ENCODE results near the gene IGFBP5. TPM values are rescaled to one million over a fixed set of nuclear protein-coding genes. Genes with fewer than 3 reads are reported as not detected.

The IGFBP5 gene, protein sequence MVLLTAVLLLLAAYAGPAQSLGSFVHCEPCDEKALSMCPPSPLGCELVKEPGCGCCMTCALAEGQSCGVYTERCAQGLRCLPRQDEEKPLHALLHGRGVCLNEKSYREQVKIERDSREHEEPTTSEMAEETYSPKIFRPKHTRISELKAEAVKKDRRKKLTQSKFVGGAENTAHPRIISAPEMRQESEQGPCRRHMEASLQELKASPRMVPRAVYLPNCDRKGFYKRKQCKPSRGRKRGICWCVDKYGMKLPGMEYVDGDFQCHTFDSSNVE
- not detected for total RNA-seq

GRCh38 chr2:216695401-216695821 is at the start of gene IGFBP5:
Gene IGFBP5, minus strand, starts transcription at chr2:216695549. Its CDS starts 774 bp downstream, at chr2:216694775.

DNA sequence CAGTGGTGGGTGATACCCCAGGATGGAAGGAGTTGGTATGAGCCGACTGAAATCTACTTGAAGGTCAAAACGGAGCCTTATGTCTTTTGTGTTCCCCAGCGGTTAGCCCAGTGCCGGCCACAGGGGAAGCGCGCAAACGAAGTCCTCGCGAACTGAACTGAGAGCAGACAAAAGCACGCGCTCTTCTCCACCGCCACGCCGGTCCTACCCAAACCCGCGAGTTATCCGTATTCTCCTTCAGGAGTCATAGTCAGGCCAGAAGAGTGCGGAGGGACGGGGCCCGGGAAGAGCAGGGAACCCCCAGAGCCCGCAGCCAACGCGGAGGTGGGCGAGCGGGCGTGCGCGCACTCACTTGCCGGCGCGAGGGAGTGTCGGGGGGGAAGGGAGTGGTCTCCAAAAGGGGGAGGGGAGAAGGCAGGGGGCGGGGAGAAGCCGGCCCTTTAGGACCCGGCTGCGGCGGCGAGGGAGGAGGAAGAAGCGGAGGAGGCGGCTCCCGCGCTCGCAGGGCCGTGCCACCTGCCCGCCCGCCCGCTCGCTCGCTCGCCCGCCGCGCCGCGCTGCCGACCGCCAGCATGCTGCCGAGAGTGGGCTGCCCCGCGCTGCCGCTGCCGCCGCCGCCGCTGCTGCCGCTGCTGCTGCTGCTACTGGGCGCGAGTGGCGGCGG is 62.3 kb downstream of the IGFBP5 start, which contains the start of gene IGFBP2:
Gene IGFBP2 (plus strand): TSS at position 469 of the 664 bp plus-strand sequence. CDS start 104 bp downstream, at position 573.

Other genes starting within 250 kb of the IGFBP5 start
- 1,000 to 10,000 TPM; 2,874 to 2,983 TPM for gene RPL37A, start 196.7 kb downstream of the IGFBP5 start, total RNA-seq
- 10 to 100 TPM; 36.2 to 43.4 TPM for gene IGFBP2, start 62.1 kb downstream of the IGFBP5 start, total RNA-seq
- not detected for gene TNP1, start 164.5 kb upstream of the IGFBP5 start, total RNA-seq

Data from activated naive CD4-positive, alpha-beta T cell treated with anti-CD3 and anti-CD28 coated beads, Interleukin-2, amount 10 ng/mL, durations not matched to agents 5 hours and 36 hours (primary cell).